DND-41 (cell line): ENCODE measurements around the gene SHROOM3.

Experiments
- EZH2 ChIP-seq: IDR thresholded peaks from 3 replicates; pipeline ENCODE4 v1.6.1; 2012; ENCODE audit warnings: borderline replicate concordance, low read depth, mild to moderate bottlenecking, moderate library complexity, low read length, inconsistent platforms; ENCODE audit not compliant: severe bottlenecking
- TF ChIP-seq, protein P1 (sequence below): IDR thresholded peaks from 2 replicates; pipeline ENCODE4 v1.5.1; 2012; ENCODE audit warnings: borderline replicate concordance, low read length, moderate library complexity, mild to moderate bottlenecking; ENCODE audit not compliant: poor library complexity, severe bottlenecking; ENCODE audit errors: extremely low read depth

DNA sequence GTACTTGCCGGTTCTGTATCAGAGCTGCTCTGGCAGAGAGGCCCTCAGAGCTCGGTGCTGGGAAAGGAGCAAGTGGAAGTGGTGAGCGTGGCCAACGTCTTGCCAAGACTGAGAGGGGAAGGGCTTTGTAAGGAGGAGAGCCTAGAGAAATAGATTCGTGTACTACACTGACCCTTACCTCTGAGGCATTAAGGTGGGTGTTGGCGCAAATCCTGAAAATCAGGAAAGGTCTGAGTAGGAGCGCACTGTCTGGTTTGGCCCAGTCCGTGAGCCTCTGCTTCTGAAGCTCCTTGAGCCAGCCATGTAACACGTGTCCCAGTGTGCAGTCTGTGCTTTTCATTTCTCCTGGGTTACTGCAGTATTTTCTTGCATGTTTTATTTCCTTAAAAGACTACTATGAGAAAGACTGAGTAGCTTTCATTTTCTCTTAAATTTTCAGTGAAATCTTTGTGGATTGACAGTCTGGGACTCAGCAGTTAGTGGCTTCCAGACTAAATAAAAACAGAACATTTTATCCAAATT, 322.4 kb downstream of the SHROOM3 start:
- TF ChIP-seq, protein P1, sequence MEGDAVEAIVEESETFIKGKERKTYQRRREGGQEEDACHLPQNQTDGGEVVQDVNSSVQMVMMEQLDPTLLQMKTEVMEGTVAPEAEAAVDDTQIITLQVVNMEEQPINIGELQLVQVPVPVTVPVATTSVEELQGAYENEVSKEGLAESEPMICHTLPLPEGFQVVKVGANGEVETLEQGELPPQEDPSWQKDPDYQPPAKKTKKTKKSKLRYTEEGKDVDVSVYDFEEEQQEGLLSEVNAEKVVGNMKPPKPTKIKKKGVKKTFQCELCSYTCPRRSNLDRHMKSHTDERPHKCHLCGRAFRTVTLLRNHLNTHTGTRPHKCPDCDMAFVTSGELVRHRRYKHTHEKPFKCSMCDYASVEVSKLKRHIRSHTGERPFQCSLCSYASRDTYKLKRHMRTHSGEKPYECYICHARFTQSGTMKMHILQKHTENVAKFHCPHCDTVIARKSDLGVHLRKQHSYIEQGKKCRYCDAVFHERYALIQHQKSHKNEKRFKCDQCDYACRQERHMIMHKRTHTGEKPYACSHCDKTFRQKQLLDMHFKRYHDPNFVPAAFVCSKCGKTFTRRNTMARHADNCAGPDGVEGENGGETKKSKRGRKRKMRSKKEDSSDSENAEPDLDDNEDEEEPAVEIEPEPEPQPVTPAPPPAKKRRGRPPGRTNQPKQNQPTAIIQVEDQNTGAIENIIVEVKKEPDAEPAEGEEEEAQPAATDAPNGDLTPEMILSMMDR, result no peak
- TF ChIP-seq EZH2, result no peak
